ENCODE measurements around the gene AOPEP.
"Not testable (repeated sequence)": the region's sequence is repeated elsewhere in the genome, so short reads cannot be mapped to it uniquely, and the experiment has no call there.

The AOPEP gene

DNA sequence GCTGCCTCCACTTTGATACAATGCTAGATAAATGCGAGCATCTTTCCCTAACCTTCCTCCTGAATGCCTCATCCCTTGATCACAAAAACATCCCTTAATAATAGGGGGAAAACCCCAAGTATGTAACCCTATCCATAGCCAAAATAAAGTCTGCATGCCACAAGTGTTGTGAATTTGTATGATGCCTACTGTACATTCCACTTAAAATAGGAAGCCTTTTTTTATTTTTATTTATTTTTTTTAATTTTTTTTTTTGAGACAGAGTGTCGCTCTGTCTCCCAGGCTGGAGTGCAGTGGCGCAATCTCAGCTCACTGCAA, 207.0 kb downstream of the AOPEP start:
- no peak for DNase-seq (ENCODE audit: low read depth)

DNA sequence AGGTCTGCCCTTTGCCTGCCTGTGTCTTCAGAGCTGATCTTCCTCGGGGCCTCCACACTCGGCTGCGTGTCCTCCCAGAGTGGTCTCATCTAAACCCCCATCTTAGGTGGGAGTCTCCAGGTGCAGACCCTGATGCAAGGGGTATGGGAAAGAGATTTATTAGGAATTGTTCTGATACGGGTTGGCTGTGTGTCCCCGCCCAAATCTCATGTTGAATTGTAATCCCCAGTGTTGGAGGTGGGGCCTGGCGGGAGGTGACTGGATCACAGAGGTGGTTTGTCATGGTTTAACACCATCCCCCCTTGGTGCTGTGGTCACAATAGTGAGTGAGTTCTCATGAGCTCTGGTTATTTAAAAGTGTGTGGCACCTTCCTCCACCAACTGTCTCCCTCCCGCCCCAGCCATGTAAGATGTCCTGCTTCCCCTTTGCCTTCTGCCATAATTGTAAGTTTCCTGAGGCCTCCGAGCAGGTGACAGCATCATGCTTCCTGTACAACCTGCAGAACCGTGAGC, 208.4 kb downstream of the AOPEP start:
- no peak for DNase-seq (ENCODE audit: low read depth)

DNA sequence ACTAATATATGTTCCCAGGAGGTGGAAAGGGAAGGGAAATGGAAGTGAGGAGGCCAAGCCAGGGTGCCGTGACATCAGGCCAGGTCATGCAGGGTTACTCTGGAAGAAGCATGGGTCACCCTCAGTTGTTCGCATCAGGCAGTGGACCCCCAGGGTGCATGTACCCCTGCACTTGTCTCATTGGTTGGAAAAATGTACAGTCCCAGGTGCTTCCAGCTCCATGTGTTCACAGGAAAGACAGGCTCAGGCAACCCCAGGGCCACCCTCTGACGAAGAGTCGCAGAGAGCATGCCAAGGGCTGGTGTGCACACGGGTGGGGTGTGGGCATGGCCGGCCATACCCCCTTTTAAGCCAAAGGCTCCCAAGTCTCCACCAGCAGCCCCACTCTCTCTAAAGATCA, 208.9 kb downstream of the AOPEP start:
- DNase-seq (ENCODE audit: low read depth), result no peak

DNA sequence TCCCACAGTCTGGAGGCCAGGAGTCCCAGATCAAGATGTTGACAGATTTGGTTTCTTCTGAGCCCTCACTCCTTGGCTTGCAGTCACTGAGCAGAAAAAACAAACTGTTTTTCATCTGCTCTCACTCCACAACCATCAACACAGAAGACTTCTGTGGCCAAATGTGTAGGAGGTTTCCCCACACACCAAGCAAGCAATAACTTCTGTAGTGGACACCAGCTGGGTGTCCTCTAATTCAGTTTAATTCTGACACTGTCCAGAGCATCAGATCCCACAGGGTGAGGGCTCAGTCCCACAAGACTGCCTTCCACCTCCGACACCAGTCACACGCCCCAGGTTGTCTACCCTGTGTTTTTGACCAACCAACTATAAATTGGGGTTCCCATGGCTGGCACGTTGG, 209.9 kb downstream of the AOPEP start:
- no peak for DNase-seq (ENCODE audit: low read depth)

- DNase-seq (ENCODE audit: low read depth), result no peak
Observed at GRCh38 chr9:94937214-94937903, 210.9 kb downstream of the AOPEP start.

DNA sequence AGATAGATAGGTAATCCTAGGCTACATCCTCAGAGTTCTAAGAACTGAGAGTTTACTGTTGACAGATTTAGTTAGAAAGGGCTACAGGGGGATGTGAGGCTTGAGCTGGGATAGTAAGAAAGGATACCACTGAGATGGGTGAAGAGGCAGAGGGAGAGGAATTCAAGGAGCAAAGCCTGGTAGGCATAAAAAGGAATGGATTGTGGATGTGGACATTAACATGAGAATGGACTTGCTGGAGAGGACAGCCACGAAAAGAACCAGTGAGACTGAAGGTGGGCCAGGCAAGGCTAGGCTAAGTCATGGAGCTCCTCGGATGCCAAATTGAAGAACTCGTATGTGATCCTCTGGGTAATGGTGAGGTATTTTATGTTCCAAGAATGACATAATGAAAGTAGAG, 211.9 kb downstream of the AOPEP start:
- DNase-seq (ENCODE audit: low read depth), result no peak

GRCh38 chr9:94940296-94940695, 213.8 kb downstream of the AOPEP start:
- DNase-seq (ENCODE audit: low read depth), result not testable (repeated sequence)

GRCh38 chr9:94941211-94941875, 214.8 kb downstream of the AOPEP start:
- no peak for DNase-seq (ENCODE audit: low read depth)

DNA sequence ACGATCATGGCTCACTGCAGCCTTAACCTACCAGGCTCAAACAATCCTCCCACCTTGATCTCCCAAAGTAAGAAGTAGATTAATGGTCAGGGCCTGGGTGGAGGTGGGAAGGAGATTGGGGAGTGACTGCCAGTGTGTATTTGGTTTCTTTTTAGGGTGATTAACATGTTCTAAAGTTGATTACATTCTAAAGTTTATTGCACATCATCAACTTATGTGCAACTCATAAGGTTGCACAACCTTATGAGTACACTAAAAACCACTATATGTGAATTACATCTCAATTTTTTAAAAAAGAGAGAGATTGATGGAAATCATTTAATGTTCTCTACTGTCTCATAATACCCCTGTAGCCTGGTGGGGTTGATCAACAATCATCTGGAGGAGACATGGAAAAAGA, 218.1 kb downstream of the AOPEP start:
- no peak for DNase-seq (ENCODE audit: low read depth)

DNA sequence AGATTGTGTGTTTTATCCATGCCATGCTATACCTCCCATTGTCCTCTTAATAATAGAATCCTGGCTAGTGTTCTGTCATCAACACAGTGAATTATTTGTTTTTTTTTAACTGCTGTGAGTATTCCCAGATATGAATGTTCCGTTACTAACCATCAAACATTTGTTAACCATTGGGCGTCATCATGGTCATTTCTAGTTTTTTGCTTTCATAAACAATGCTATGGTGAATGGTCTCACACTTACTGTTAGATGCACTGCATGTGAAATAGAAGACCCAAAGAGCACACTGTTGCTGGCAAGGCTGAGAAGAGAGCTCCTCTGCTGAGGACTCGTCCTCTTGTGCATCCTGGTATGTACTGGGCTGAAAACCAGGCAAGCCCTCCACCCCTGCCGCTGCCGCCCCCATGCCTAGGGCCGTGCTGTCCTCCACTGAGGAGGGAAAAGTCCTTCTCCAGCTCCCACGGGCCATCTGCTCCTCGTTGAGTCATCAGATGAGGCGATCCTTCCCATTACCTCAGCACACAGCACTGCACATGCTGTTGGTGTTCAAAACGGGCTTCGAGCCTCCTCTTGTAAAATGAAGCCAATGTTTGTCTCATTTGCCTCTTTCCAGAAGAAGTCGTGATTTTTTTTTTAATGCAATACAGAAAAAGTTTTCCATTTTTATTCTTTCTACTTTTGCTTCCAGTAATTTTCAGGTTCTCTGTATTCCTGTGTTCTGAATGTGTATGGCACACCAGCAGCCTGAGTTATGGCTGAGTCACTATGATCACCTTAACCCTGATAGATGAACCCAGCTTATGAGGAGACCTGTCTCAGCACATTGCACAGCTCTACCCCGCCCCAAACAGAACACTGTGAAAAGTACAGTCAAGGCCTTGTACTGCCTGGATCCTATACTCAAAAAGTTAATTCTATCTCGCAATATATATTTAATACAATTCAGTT, 219.0 kb downstream of the AOPEP start:
- DNase-seq (ENCODE audit: low read depth), result no peak

DNA sequence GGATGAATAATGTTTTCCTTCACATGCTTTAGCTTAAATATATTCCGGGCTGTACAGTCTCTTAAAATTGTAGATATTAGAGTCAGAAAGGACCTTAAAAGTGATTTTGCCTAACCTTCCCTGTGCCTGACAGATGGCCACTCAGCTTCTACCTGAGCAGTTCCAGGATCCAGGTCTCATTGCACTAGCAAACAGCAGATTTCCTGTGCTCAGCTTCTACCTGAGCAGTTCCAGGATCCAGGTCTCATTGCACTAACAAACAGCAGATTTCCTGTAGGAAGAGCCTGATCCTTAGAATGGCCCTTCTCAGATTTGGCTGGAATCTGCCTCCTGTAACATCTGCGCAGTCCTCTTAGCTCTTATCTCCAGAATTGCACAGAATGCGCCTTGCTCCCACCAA, 219.8 kb downstream of the AOPEP start:
- DNase-seq (ENCODE audit: low read depth), result no peak

DNA sequence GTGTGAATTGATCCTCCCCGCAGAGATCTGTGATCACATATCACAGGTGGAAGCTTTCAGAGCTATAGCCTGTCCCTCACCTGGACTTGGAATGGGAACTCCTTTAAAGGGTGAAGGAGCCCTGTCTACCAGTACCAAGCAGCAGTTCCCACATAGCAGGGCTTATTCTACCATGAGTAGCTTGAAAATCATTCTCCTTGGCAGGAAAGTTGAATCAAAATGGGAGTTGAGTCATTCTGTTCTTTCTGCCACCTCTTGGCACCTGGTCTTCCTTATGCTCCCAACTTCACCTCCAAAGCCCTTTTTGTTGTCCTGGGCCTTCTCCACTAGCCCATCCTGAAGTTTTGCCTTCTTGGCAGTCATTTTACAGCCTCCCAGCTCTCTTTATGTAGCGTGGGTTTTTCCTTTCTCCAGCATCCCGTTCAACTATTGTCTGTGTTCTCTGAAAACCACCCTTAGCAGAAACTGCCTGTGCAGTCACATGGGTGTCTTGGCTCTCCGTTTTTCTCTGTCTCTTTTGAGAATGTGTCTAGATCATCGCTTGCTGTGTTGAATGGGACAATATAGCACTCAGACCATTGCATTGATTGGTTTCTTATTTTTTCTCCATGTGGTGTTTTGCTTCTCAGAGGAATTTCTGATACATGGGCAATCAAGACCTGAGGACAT, 222.2 kb downstream of the AOPEP start:
- no peak for DNase-seq (ENCODE audit: low read depth)

DNA sequence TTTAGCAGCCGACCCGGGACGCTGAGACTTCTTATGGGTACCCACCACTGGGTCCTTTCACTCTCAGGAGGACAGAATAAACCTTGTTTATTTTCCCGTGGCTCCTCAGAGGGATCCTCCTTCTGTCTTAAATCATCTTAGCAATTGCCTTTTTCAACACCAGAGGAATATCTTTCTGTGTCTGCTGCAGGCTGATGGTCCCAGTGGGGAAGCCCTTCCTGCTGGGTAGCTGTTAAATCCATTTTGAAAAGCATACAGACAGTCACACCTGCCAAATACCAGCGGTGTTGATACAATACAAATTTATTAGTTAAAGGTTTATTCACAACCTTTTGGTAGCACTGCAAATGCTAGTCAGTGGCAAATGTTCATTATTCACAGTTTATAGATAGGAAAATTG, 222.9 kb downstream of the AOPEP start:
- no peak for DNase-seq (ENCODE audit: low read depth)

DNA sequence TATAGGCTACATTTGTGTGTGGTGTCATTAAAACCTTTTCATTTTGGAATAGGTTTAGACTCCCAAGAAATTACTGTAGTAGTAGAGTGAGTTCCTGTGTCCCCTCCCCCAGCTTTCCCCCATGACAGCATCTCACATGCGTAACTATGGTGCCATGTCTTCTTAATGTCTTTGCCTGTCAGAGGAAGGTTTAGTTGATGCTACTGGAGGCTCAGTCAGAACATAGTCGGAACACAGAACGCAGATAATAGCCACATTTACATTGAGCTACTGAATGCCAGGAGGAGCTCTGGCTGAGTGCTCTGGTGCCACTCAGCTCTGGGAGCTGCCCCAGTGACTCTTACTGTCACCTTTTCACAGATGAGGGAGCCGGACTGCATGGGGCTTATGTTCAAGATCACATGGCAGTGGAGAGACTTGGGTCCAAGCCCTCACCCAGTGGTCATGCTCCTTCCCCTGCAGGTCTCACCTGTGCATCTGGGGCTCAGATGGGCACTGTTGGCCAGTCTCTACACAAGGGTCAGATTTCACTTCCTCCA, 223.6 kb downstream of the AOPEP start:
- no peak for DNase-seq (ENCODE audit: low read depth)

- no peak for DNase-seq (ENCODE audit: low read depth)
Observed at GRCh38 chr9:94950579-94951323, 224.3 kb downstream of the AOPEP start.

DNA sequence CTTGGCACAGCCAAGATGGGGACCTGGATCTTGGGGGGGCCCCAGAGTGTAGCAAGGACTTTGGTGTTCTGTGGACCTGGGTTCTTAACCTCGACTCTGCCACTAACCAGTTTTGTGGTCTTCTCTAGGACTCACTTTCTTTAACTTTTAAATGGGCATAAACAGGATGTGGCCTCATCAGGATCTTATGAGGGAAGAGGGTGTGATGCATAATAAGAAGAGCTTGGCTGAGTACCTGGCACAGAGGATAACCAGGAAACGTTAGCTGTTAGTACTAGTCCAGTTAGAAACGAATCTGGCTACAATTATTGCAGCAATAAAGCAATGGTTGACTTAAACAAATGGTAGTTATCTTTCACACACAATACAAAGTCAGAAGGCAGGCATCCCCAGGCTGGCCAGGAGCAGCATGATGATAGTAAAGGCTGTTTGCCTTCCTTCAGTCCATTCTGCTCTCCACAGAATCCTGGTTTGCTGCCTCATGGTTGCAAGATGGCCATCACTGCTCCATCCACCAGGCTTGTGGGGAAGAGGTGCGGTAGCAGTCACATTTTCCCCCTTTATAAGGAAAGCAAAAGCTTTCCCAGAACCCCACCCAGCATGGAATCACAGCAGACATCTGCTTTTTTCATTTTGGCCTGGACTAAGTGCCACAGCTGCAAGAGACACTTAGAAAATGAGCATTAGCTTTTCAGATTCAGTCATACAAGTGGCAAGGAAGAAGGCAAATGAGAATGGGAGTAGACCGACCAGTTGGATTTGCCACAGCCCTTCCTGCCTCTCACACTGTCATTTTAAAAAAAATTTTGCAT, 225.0 kb downstream of the AOPEP start:
- no peak for DNase-seq (ENCODE audit: low read depth)

DNA sequence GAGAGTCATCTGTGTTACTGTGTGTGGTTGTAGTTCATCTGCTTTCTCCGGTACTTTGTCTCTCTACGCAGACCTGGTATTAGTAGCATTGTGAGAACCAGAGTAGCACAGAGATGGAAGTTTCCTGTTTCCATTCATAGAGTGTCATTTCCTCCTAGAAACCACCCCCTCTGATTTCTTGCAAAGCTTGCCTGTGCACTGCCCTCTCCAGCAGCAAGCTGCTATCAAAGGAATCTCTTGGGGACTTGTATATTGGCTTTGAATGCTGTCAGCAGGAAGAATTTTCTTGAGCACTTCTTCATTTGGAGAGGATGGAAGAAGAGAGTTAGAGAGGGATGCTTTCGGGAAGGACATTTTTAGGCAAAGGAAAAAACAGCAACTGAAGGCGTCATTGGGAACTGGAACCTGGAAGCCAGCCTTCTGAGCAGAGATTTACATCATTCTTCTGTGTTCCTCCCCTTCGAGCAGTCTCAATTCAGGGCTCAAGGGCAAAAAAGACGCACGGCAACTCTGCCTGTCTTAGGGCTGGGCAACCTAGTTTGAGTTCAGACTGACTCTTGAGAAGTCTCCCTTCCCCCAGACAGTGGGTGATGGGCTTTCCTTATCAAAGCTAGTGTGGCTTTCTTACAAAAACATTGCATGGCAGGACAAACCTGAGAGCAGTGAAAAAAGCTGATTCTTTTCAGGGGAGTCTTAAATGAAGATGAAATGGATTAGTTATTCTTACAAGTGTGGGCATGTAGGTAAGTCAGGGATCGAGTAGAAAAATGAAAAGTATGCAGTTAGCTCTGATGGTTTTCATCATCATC, 226.3 kb downstream of the AOPEP start:
- no peak for DNase-seq (ENCODE audit: low read depth)

DNA sequence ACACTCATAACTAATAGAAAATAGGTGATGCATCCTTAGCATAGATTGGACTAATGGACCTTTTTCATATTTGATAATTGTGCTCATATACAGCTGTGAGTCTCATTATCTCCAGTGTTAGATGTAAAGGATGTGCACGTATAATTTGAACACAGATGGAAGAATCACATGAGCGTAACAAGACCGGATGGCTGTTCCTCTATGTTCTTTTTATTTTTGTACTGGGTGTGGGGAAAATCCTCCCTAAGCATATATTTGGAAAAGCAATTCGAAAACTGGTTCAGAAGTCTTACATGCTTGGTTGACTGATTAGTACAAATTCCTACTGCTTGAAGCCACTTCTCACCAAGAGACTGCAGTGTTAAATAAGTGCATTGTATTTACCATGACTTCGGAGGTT, 230.2 kb downstream of the AOPEP start:
- DNase-seq (ENCODE audit: low read depth), result no peak

- no peak for DNase-seq (ENCODE audit: low read depth)
Observed at GRCh38 chr9:94960964-94961363, 234.5 kb downstream of the AOPEP start.

- no peak for DNase-seq (ENCODE audit: low read depth)
Observed at GRCh38 chr9:94961870-94962269, 235.4 kb downstream of the AOPEP start.

Measured in activated T-helper 9 cell treated with anti-CD3 and anti-CD28 coated beads, Interleukin-2, amount 50 U/mL, for 16 hours (primary cell).